Endothelial cell of umbilical vein (primary cell): ENCODE measurements around the gene KIR3DL2.
"Not testable (repeated sequence)": the region's sequence is repeated elsewhere in the genome, so short reads cannot be mapped to it uniquely, and the experiment has no call there.

ENCODE experiments used
- CTCF ChIP-seq, 2 donors: IDR thresholded peaks; 1 replicate in 1 of 2; 2 replicates in 1 of 2; pipeline ENCODE4 v1.5.1; 2011; ENCODE audit warnings: low read length in 2 of 2, mild to moderate bottlenecking in 2 of 2, moderate library complexity in 2 of 2, control low read depth in 1 of 2, inconsistent platforms in 1 of 2, low read depth in 1 of 2; ENCODE audit not compliant: insufficient read depth in 1 of 2; ENCODE audit errors: extremely low read depth in 1 of 2
- MAX ChIP-seq: IDR thresholded peaks from 2 replicates; pipeline ENCODE4 v1.6.1; 2011; ENCODE audit not compliant: insufficient read depth, insufficient read length
- MYC ChIP-seq: IDR thresholded peaks from one replicate; pipeline ENCODE4 v1.6.1; 2011; ENCODE audit warnings: mild to moderate bottlenecking, low read depth, low read length
- POLR2A ChIP-seq: IDR thresholded peaks from 2 replicates; pipeline ENCODE4 v1.6.1; 2012; ENCODE audit warnings: low read depth, mild to moderate bottlenecking, control low read depth, low read length
- POLR2AphosphoS5 ChIP-seq: IDR thresholded peaks from 2 replicates; pipeline ENCODE4 v1.6.1; 2012; ENCODE audit warnings: low read depth, mild to moderate bottlenecking, control low read depth, low read length, moderate library complexity; ENCODE audit not compliant: insufficient read depth

- not testable (repeated sequence) for TF ChIP-seq CTCF (IDR thresholded peaks at IDR 0.05; ENCODE audit: extremely low read depth in 1 of 2, insufficient read depth in 1 of 2, low read depth in 1 of 2, low read length in 2 of 2); POLR2A; MYC; MAX; POLR2AphosphoS5
Observed at GRCh38 chr19:54907899-54908298, 57.7 kb downstream of the KIR3DL2 start.
